HUES48 (cell line): ENCODE data around the gene GAB2.

Experiments used
- H3K27ac ChIP-seq: one replicate; pipeline ENCODE4 v1.7.0; 2013; ENCODE audit warnings: low read depth, low read length, inconsistent platforms
- H3K27me3 ChIP-seq: 2 replicates; pipeline ENCODE4 v1.6.1; 2013; ENCODE audit warnings: mild to moderate bottlenecking, low read length; ENCODE audit not compliant: control insufficient read depth, insufficient read depth
- H3K36me3 ChIP-seq: 2 replicates; pipeline ENCODE4 v1.6.1; 2013; ENCODE audit warnings: low read length; ENCODE audit not compliant: control insufficient read depth, insufficient read depth
- H3K4me1 ChIP-seq: 2 replicates; pipeline ENCODE4 v1.6.1; 2013; ENCODE audit warnings: mild to moderate bottlenecking, low read length; ENCODE audit not compliant: control insufficient read depth, insufficient read depth
- H3K4me3 ChIP-seq: 2 replicates; pipeline ENCODE4 v1.5.1; 2013; ENCODE audit warnings: mild to moderate bottlenecking, low read depth, low read length
- H3K9ac ChIP-seq: 2 replicates; pipeline ENCODE4 v1.6.1; 2013; ENCODE audit warnings: mild to moderate bottlenecking, low read depth, low read length, moderate library complexity
- H3K9me3 ChIP-seq: 2 replicates; pipeline ENCODE4 v1.6.1; 2013; ENCODE audit warnings: low read length; ENCODE audit not compliant: control insufficient read depth, insufficient read depth

GAB2 gene

GRCh38 chr11:78428266-78428636 lies 10.6 kb upstream of the GAB2 start:
- Histone ChIP-seq H3K27ac (no peak overlapping the region), H3K4me1 (peaks cover 18% of the 10 kb centered on the region)

DNA sequence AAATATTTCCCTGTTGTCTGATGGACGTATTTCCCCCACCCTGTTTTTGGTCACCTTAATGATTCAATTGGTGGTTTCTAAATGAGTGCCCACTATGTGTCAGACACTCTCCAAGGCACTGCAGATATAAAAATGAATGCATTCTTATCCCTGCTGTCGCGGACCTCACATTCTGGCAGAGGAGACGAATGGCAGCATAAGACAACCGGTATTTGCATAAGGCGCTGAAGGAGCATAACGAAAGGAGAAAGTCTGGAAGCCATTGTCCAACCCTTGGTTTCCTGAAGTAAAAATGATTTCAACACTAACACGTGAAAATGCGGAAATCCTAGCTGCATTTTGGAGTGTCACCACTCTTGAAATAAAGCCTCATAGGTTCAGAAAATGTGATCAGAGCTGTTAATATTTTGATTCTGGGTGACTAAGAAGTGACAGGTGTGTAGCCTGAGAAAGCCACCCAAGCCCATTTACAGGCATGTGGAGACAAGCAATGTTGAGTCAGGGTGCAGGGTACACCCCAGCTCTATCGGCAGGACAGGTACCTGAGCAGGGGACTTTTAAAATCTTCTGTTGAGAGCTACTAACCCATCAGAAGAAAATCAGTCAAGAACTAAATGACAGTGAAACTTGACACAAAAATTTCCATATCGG lies 10.1 kb upstream of the GAB2 start:
- no peaks in the 10 kb centered on the region for H3K9me3 ChIP-seq
- H3K9ac ChIP-seq: no peak overlapping the region
- no peaks in the 10 kb centered on the region for H3K36me3 ChIP-seq
- H3K27me3 ChIP-seq: no peaks in the 10 kb centered on the region
- peaks cover 18% of the 10 kb centered on the region for H3K4me1 ChIP-seq
- H3K27ac ChIP-seq: no peak overlapping the region
- H3K4me3 ChIP-seq: no peak overlapping the region

More at GRCh38 chr11:78428266-78428636, 10.6 kb upstream of the GAB2 start:
- Histone ChIP-seq H3K9me3 (no peaks in the 10 kb centered on the region), H3K4me3 (no peak overlapping the region), H3K36me3 (no peaks in the 10 kb centered on the region), H3K9ac (no peak overlapping the region), H3K27me3 (no peaks in the 10 kb centered on the region)

DNA sequence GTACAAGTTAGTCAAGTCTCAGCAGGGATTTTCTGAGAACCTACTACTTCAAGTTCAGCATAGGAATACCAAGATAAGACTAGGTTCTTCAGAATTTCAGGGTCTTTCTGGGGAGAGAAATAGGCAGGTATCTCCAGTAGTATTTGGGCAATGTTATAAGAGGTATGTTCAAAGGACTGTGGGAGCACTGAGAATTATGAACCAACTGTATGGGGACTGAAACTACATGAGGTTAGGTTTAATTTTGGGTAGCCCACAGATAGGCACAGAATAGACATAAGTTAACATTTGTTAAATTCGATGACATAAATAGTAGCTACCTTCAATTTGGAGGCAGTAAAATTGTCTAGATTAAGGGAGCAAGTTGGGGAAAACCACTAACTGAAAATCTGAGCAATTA lies 9.2 kb upstream of the GAB2 start:
- peaks cover 18% of the 10 kb centered on the region for H3K4me1 ChIP-seq
- no peak overlapping the region for H3K27ac ChIP-seq
- H3K27me3 ChIP-seq: no peaks in the 10 kb centered on the region
- no peak overlapping the region for H3K4me3 ChIP-seq
- no peaks in the 10 kb centered on the region for H3K36me3 ChIP-seq
- H3K9me3 ChIP-seq: no peaks in the 10 kb centered on the region
- H3K9ac ChIP-seq: no peak overlapping the region

DNA sequence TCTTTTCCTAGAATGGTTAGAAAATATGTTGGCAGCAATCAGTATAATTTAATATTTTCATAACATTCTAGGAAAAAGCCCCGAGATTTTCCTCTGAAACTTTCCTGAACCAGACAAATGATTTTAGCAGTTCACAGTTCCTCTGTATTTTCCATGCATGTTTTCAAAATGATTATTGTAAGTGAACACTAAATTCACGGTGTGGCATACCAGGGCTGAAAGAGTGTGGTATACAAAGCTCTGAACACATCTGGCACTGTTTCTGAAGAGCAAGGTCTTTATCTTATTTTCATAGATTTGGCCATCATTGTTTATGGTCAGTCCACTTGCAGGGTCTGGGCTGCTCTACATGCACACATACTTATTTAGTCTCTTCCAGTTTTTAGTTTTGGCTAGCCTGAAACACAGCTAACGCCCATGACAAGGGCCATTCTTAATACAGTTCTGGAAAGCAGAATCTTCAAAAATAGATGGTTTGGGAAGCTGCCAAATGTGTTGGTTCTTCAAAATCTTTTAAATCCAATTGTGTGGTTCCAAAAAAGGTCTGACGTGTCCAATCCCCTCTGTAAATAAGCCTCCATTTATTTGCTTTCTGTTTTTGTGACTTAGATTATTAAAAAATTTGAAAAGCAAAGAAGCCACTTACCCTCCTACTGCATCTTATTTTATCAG lies 7.9 kb upstream of the GAB2 start:
- Histone ChIP-seq H3K9me3 (no peaks in the 10 kb centered on the region), H3K4me1 (peaks cover 18% of the 10 kb centered on the region), H3K27me3 (no peaks in the 10 kb centered on the region), H3K4me3 (no peak overlapping the region), H3K36me3 (no peaks in the 10 kb centered on the region), H3K27ac (no peak overlapping the region), H3K9ac (no peak overlapping the region)

GRCh38 chr11:78424334-78425270 lies 7.0 kb upstream of the GAB2 start:
- H3K27ac ChIP-seq: peak overlapping the region; percentile 68
- no peaks in the 10 kb centered on the region for H3K36me3 ChIP-seq
- H3K4me3 ChIP-seq: no peak overlapping the region
- H3K9me3 ChIP-seq: no peaks in the 10 kb centered on the region
- no peak overlapping the region for H3K9ac ChIP-seq
- H3K4me1 ChIP-seq: peaks cover 18% of the 10 kb centered on the region
- H3K27me3 ChIP-seq: peaks cover 2% of the 10 kb centered on the region

DNA sequence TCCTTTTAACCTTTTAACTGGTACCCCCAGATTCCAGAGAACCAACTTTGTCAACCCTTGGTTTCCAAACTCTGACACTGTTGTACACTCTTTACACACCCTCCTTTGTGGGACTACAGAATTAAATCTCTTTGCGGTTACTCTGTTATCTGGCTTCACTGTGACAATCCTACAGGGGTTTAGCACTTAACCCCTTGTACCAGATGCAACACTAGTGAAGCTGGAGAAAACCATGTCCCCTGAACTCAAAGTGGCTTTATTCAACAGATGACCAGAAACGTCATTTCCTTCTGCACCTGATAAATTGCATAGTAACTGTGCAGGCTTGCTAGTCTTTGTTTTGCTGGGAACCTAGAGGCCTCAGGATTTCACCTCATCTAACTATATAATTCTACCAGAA lies 5.6 kb upstream of the GAB2 start:
- Histone ChIP-seq H3K27me3 (peaks cover 15% of the 10 kb centered on the region), H3K4me1 (peaks cover 28% of the 10 kb centered on the region), H3K36me3 (no peaks in the 10 kb centered on the region), H3K4me3 (no peak overlapping the region), H3K27ac (no peak overlapping the region), H3K9ac (no peak overlapping the region), H3K9me3 (no peaks in the 10 kb centered on the region)

DNA sequence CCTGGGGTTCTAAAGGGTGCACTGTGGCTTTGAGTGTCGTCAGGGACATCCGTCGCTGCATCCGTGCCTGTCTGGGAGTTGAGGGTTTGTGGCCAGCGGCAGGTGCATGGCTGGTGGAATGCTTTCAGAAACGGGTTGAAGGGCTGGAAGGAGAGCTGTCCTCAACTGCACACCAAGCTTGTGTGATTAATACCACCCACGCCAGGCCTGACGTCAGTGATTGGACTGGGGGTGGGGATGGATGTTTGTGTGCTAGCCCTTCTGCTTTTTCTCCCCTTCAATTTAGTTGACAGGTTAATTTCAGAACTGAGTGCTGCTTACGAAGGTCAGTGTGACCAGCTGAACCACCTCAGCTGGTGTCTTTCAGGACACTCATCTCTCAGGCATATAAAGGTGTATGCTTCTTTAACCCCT lies 3.2 kb upstream of the GAB2 start:
- Histone ChIP-seq H3K27me3 (peaks cover 16% of the 10 kb centered on the region), H3K4me3 (no peak overlapping the region), H3K36me3 (no peaks in the 10 kb centered on the region), H3K4me1 (peaks cover 30% of the 10 kb centered on the region), H3K9ac (no peak overlapping the region), H3K9me3 (no peaks in the 10 kb centered on the region), H3K27ac (no peak overlapping the region)

DNA sequence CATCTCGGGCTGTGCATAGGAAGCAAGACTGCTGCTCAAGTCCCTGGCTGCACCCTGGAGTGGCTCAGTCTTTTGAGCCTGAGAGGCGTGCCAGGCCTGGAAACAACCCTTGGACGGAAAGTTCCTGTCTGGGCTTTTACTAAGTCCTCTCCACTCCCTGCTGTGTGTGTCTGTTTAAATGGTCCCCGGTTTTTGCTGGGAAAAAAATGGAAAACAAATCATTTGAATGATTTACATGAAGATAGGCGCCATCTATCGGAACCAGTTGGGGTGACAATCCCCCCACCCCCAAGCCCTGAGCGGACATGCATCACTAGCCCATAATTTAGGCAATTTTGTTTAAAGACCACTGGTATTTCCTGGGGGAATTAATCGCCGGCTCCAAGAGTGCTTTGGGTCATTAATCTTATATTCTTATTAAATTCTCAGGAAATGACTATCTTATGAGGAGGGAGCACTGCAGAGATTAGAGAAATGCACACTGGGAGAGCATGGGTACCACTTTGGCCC lies 2.7 kb upstream of the GAB2 start:
- H3K9me3 ChIP-seq: no peaks in the 10 kb centered on the region
- H3K27me3 ChIP-seq: peaks cover 19% of the 10 kb centered on the region
- no peaks in the 10 kb centered on the region for H3K36me3 ChIP-seq
- no peak overlapping the region for H3K4me3 ChIP-seq
- H3K9ac ChIP-seq: no peak overlapping the region
- H3K4me1 ChIP-seq: peaks cover 26% of the 10 kb centered on the region
- no peak overlapping the region for H3K27ac ChIP-seq

DNA sequence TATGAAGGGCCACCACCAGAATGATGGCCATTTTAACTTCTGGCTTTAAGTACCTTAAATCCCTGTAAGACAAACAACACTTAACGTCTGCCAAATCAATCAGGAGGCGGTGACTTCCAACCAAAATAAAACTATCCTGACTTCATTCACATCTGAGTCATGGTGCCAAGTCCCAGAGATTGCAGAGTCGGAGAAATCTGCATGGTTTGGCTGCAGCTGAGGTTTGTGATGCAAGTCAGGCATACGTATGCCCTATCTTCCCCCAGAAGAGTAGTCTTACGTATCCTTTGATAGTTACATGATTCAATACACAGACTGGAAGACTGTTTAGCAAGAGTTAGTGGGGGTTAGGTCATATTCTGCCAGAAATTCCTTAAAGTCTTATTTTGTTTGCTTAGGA lies 1.7 kb upstream of the GAB2 start:
- Histone ChIP-seq H3K27me3 (peaks cover 20% of the 10 kb centered on the region), H3K9ac (no peak overlapping the region), H3K36me3 (no peaks in the 10 kb centered on the region), H3K4me1 (peaks cover 17% of the 10 kb centered on the region), H3K27ac (no peak overlapping the region), H3K4me3 (peak overlapping the region; percentile 69; the same call in 1 of the 2 replicates), H3K9me3 (no peaks in the 10 kb centered on the region)

- 0 out of 2 replicates have a peak overlapping the region, but pooled peaks have one; percentile 72 for H3K9ac ChIP-seq
- peak overlapping the region; percentile 69 for H3K4me3 ChIP-seq
- no peaks in the 10 kb centered on the region for H3K36me3 ChIP-seq
- peaks cover 20% of the 10 kb centered on the region for H3K27me3 ChIP-seq
- H3K9me3 ChIP-seq: no peaks in the 10 kb centered on the region
- H3K4me1 ChIP-seq: peaks cover 17% of the 10 kb centered on the region
- no peak overlapping the region for H3K27ac ChIP-seq
These were observed 1.1 kb upstream of the GAB2 start for GRCh38 chr11:78418584-78419211.
